Measurements from ENCODE around the gene RHOXF2B.

DNA sequence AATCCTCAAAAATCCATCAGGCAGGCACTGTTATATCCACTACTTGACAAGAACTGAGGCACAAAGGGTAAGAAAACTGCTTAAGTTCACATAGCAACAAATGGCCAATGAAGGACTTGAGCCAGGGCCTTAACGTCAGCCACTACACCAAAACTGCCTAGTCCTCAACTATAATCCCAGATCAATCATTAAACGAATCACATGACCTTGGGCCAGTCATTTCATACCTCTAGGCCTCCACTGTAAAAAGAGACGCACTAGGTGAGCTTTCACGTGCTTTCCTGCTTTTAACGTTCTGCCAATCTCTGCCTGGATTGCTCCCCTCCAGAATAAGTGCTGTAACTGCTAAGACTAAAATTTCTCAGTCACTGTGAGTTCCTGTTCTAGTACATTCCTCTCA, 54.7 kb downstream of the RHOXF2B start:
- TF ChIP-seq, protein P1, sequence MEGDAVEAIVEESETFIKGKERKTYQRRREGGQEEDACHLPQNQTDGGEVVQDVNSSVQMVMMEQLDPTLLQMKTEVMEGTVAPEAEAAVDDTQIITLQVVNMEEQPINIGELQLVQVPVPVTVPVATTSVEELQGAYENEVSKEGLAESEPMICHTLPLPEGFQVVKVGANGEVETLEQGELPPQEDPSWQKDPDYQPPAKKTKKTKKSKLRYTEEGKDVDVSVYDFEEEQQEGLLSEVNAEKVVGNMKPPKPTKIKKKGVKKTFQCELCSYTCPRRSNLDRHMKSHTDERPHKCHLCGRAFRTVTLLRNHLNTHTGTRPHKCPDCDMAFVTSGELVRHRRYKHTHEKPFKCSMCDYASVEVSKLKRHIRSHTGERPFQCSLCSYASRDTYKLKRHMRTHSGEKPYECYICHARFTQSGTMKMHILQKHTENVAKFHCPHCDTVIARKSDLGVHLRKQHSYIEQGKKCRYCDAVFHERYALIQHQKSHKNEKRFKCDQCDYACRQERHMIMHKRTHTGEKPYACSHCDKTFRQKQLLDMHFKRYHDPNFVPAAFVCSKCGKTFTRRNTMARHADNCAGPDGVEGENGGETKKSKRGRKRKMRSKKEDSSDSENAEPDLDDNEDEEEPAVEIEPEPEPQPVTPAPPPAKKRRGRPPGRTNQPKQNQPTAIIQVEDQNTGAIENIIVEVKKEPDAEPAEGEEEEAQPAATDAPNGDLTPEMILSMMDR (IDR thresholded peaks at IDR 0.05): no peak
- TF ChIP-seq EP300 (IDR thresholded peaks at IDR 0.05) (no peak), POLR2A (IDR thresholded peaks at IDR 0.05) (no peak)
